ENCODE data around the gene CMTR2. TPM values are rescaled to one million over a fixed set of nuclear protein-coding genes. Genes with fewer than 3 reads are reported as not detected.

Gene CMTR2
- polyA plus RNA-seq, 4 donors = 37.1 to 61.8 (median 48.6) TPM

Other genes with a start within 250 kb of the CMTR2 start
- gene HYDIN, start 58.7 kb downstream of the CMTR2 start, polyA plus RNA-seq (ENCODE audit: insufficient read length in 4 of 4) = 10 to 100 TPM; 11.6 to 13.1 (median 13.0) TPM
- 1 to 10 TPM in 1 of 4 donors, under 1 TPM in 3; 0.67 to 1.4 (median 0.78) TPM for gene CALB2, start 69.3 kb upstream of the CMTR2 start, polyA plus RNA-seq (ENCODE audit: insufficient read length in 4 of 4)
- gene TLE7, start 152.7 kb upstream of the CMTR2 start, polyA plus RNA-seq (ENCODE audit: insufficient read length in 4 of 4) = under 1 TPM in 1 of 4 donors, not detected in 3; 0.04 TPM
- gene ZNF23, start 172.8 kb upstream of the CMTR2 start, polyA plus RNA-seq (ENCODE audit: insufficient read length in 4 of 4) = 10 to 100 TPM; 14.4 to 21.7 (median 17.0) TPM
- 10 to 100 TPM; 13.4 to 15.5 (median 14.5) TPM for gene ZNF19, start 199.9 kb upstream of the CMTR2 start, polyA plus RNA-seq (ENCODE audit: insufficient read length in 4 of 4)
- gene CHST4, start 237.0 kb upstream of the CMTR2 start, polyA plus RNA-seq (ENCODE audit: insufficient read length in 4 of 4) = under 1 TPM; 0.17 to 0.48 (median 0.28) TPM

All from right renal pelvis (tissue), 4 donors.